Measurements from ENCODE around the gene CH25H.

CH25H gene

DNA sequence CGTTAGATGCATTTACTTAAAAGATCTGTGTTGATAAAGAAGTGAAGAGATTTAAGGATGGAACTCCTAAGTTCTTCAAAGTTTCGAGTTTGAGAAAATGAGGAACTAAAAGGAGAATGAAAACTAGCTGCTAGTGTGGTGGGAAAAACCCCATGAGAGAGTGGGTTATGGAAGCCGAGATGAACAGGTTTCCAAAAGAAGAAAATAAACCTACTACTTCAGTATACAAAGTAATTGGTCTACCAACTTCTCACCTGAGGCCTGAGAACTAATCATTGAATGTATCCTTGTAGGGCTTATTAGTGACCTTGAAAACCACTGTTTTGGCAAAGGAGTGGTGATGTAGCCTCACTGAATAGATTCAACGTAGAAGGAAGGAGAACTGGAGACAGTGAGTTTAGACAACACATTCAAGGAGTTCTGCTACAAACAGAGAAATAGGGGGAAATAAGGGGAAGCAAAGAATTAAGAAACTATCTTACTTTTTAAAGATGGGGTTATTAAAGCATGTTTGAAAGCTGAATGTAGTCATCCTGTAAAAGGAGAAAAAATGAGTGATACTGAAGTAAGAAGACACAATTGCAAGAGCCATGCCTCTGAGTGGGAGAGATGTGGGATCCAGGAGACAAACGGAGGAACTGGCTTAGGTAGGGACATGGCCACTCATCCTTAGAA lies 50.8 kb downstream of the CH25H start:
- WGBS (ENCODE audit: insufficient coverage, insufficient read length), result no CpG with 5 or more reads among the region's 5 CpGs
- Histone ChIP-seq H3K36me3 (ENCODE audit: control insufficient read depth, insufficient read depth, low read length) (no peaks in the 10 kb centered on the region), H3K27ac (ENCODE audit: low read length) (no peak overlapping the region), H3K27me3 (ENCODE audit: control insufficient read depth, insufficient read depth, low read length) (no peaks in the 10 kb centered on the region), H3K4me3 (ENCODE audit: low read length) (no peak overlapping the region), H3K9me3 (ENCODE audit: control insufficient read depth, insufficient read depth, low read length) (no peaks in the 10 kb centered on the region), H3K4me1 (ENCODE audit: control insufficient read depth, insufficient read depth, low read length) (no peaks in the 10 kb centered on the region)
- no peak for DNase-seq (ENCODE audit: low read depth, low spot score)

Measured in iPS DF 6.9 (cell line).